ENCODE data around the gene NRL. TPM values are rescaled to one million over a fixed set of nuclear protein-coding genes. Genes with fewer than 3 reads are reported as not detected.
A peak's percentile ranks its signal among the peaks of the same experiment; 100 is the strongest.

The NRL gene
- total and polyA plus RNA-seq, 10 of the 15 experiments (the other 5 are each of a cell fraction or from before 2014, with no cell fraction given): 0.11 to 4.4 (median 2.2) TPM

GRCh38 chr14:24071836-24072430, 42.8 kb downstream of the NRL start:
- BruUV-seq (replicated peaks): no TSS peak
- H3K9me3 ChIP-seq (replicated peaks; ENCODE audit: control insufficient read depth, insufficient read depth, low read length): no peaks in the 10 kb centered on the region
- CTCF ChIA-PET: interaction anchor here (0.8 to 6.1 kb wide), 3 partner anchors 14 to 36 kb away, joined by 3 to 33 read pairs (median 5); no protein-coding TSS in a partner anchor
- no peak overlapping the region for H3K4me3 ChIP-seq
- RAD21 ChIA-PET (ENCODE audit: unreplicated experiment): interaction anchor here (1.3 kb wide), 1 partner anchor 37 kb away, joined by 4 read pairs; no protein-coding TSS in a partner anchor
- in situ Hi-C loops (cut with MboI): no loop called here
- H2AFZ ChIP-seq (ENCODE audit: control insufficient read depth, low read depth, low read length): no peak overlapping the region
- intact Hi-C loops (cut with micrococcal nuclease; ENCODE audit: unreplicated experiment): no loop called here
- H4K20me1 ChIP-seq (ENCODE audit: control insufficient read depth, insufficient read depth): no peaks in the 10 kb centered on the region; the same call in 1 of the 2 replicates
- H3K4me1 ChIP-seq (ENCODE audit: control insufficient read depth, insufficient read depth, low read length): peaks cover 16% of the 10 kb centered on the region
- H3K27me3 ChIP-seq (replicated peaks in 1 of 2; ENCODE audit: control insufficient read depth in 2 of 2, insufficient read depth in 2 of 2, low read length in 1 of 2): peaks cover 0 to 2% of the 10 kb centered on the region in 2 experiments; a peak in 1 of 4 replicates
- SMC1A ChIA-PET (ENCODE audit: uncharacterized antibody, unreplicated experiment): interaction anchor here (1.2 to 1.6 kb wide), 2 partner anchors 14 to 18 kb away, joined by 3 to 4 read pairs; no protein-coding TSS in a partner anchor
- DNase-seq (ENCODE audit: low read depth, low spot score): no peak
- H3K36me3 ChIP-seq (ENCODE audit: control insufficient read depth in 2 of 2, insufficient read depth in 2 of 2, low read length in 1 of 2): no peaks in the 10 kb centered on the region
- no peak for FAIRE-seq
- no peak for ATAC-seq
- POLR2A ChIA-PET: interaction anchor here (1.7 kb wide), 1 partner anchor 9 kb away, joined by 7 read pairs; no protein-coding TSS in a partner anchor
- 37% methylated on average over 12 of the region's 12 CpGs for WGBS (ENCODE audit: insufficient coverage, insufficient replicate concordance, low lambda C conversion rate, missing lambda C conversion rate)
- H3K27ac ChIP-seq (ENCODE audit: control insufficient read depth, insufficient read depth): no peak overlapping the region
- TF ChIP-seq POU2F2 (IDR thresholded peaks at IDR 0.05; ENCODE audit: borderline replicate concordance, low read depth, low read length): no peak
- H3K9ac ChIP-seq (ENCODE audit: control insufficient read depth, insufficient read depth, low read length): no peak overlapping the region
- no peaks in the 10 kb centered on the region for H3K79me2 ChIP-seq (ENCODE audit: control insufficient read depth, insufficient read depth, low read length)
- H3K4me2 ChIP-seq (ENCODE audit: control insufficient read depth, insufficient read depth): no peak overlapping the region

DNA sequence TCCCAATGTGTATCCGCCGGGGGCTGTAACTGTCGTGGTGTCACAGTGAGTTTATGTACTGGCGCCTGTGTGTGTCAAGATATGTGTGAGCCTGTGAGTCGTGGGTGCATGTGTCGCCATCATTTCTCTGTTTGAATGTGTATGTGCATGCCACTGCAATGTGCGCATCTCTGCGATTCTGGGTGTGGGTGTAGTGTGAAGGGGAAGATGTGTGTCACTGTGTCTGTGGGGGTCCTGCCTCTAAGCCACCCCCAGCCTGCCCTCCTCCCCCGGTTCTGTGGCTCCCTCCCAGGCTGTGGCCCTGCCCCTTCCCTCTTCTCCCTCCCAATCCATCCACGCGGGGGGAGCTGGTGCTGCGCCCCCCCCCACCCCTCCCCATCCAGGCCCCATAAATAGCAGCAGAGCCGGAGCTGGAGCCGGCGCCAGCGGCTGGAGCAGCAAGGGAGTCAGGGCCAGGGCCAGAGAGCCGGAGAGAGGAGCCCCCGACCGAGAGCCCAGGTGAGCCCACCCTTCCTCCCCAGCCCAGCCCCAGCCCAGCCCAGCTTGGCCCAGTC, 43.5 kb downstream of the NRL start, which contains the start of gene CPNE6:
Gene CPNE6 (plus strand): TSS at position 419 of the 554 bp plus-strand sequence. CDS start 1,375 bp downstream, outside the sequence.
- H3K27ac ChIP-seq (ENCODE audit: control insufficient read depth, insufficient read depth): no peak within 1 kb of the TSS
- intact Hi-C loops (cut with micrococcal nuclease; ENCODE audit: unreplicated experiment) (no loop called here), in situ Hi-C loops (cut with MboI) (no loop called here)
- H3K4me1 ChIP-seq (ENCODE audit: control insufficient read depth, insufficient read depth, low read length): peaks cover 15% of the 10 kb centered on the region
- no TSS peak for BruUV-seq (replicated peaks)
- no peaks in the 10 kb centered on the region for H3K9me3 ChIP-seq (replicated peaks; ENCODE audit: control insufficient read depth, insufficient read depth, low read length)
- H3K4me2 ChIP-seq (ENCODE audit: control insufficient read depth, insufficient read depth): no peak within 1 kb of the TSS
- 38% methylated on average over 9 of the region's 19 CpGs for whole genome bisulfite sequencing (ENCODE audit: insufficient coverage, insufficient replicate concordance, low lambda C conversion rate, missing lambda C conversion rate)
- ChIA-PET CTCF (interaction anchor here (1.6 kb wide), 1 partner anchor 13 kb away, joined by 5 read pairs; no protein-coding TSS in a partner anchor), SMC1A (ENCODE audit: uncharacterized antibody, unreplicated experiment) (interaction anchor here (1.4 kb wide), 1 partner anchor 19 kb away, joined by 5 read pairs; no protein-coding TSS in a partner anchor), POLR2A (interaction anchor here (1.0 to 1.7 kb wide), 2 partner anchors 10 to 22 kb away, joined by 3 to 7 read pairs; no protein-coding TSS in a partner anchor), RAD21 (ENCODE audit: unreplicated experiment) (interaction anchor here (1.3 kb wide), 1 partner anchor 38 kb away, joined by 4 read pairs; no protein-coding TSS in a partner anchor)
- no peaks in the 10 kb centered on the region for H3K36me3 ChIP-seq (ENCODE audit: control insufficient read depth in 2 of 2, insufficient read depth in 2 of 2, low read length in 1 of 2)
- peaks cover 0 to 2% of the 10 kb centered on the region in 2 experiments; a peak in 1 of 4 replicates for H3K27me3 ChIP-seq (replicated peaks in 1 of 2; ENCODE audit: control insufficient read depth in 2 of 2, insufficient read depth in 2 of 2, low read length in 1 of 2)
- no peak within 1 kb of the TSS for H3K4me3 ChIP-seq
- no peak for DNase-seq (ENCODE audit: low read depth, low spot score)
- H2AFZ ChIP-seq (ENCODE audit: control insufficient read depth, low read depth, low read length): no peak within 1 kb of the TSS
- no peak for FAIRE-seq
- H4K20me1 ChIP-seq (ENCODE audit: control insufficient read depth, insufficient read depth): no peaks in the 10 kb centered on the region; the same call in 1 of the 2 replicates
- TF ChIP-seq RFX5 (IDR thresholded peaks at IDR 0.05; ENCODE audit: low read depth, low read length) (no peak), ZBTB40 (IDR thresholded peaks at IDR 0.05; ENCODE audit: borderline replicate concordance) (no peak), BCL3 (IDR thresholded peaks at IDR 0.05; ENCODE audit: borderline replicate concordance, insufficient read depth, low read depth, low read length, poor library complexity, severe bottlenecking) (peak; percentile 71)
- no peaks in the 10 kb centered on the region for H3K79me2 ChIP-seq (ENCODE audit: control insufficient read depth, insufficient read depth, low read length)
- H3K9ac ChIP-seq (ENCODE audit: control insufficient read depth, insufficient read depth, low read length): no peak within 1 kb of the TSS
- ATAC-seq: no peak

Data from GM12878 (cell line).